PC-9 (cell line): ENCODE measurements around the gene SHF.

Experiments used
- CTCF ChIP-seq: fragments of 200-600 bp; sonication (generic); conservative IDR thresholded peaks from 2 replicates; pipeline ENCODE4 v1.6.1; 2017; ENCODE audit warnings: mixed run types, antibody characterized with exemption, mild to moderate bottlenecking, moderate library complexity
- EZH2 ChIP-seq: fragments of 200-600 bp; sonication (generic); IDR thresholded peaks from 2 replicates; pipeline ENCODE4 v1.8.0; 2017; ENCODE audit warnings: antibody characterized with exemption, low read depth

DNA sequence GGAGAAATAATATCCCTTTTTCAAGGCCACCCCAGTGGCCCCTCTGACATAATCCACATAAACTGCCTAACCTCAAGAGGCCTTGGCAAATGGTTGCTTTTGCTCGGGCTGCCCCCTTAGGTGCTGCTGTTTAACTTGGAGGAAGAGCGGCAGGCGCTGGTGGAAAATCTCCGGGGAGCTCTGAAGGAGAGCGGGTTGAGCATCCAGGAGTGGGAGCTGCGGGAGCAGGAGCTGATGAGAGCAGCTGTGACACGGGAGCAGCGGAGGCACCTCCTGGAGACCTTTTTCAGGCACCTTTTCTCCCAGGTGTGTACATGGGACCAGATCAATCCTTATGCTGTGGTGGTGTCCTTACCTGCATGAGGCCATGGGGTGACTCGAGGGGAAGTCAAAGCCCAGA is 43.0 kb downstream of the SHF start:
- TF ChIP-seq CTCF (no peak), EZH2 (no peak)
